Activated T-cell treated with anti-CD3 and anti-CD28 coated beads, Interleukin-2, amount 50 U/mL, for 1 hour (primary cell): Measurements from ENCODE around the gene SPATA31A5.
"Not testable (repeated sequence)": the region's sequence is repeated elsewhere in the genome, so short reads cannot be mapped to it uniquely, and the experiment has no call there.

ENCODE experiments used
- DNase-seq: peaks from one replicate; pipeline ENCODE4 v3.0.0-alpha.2; 2020

Gene SPATA31A5

DNA sequence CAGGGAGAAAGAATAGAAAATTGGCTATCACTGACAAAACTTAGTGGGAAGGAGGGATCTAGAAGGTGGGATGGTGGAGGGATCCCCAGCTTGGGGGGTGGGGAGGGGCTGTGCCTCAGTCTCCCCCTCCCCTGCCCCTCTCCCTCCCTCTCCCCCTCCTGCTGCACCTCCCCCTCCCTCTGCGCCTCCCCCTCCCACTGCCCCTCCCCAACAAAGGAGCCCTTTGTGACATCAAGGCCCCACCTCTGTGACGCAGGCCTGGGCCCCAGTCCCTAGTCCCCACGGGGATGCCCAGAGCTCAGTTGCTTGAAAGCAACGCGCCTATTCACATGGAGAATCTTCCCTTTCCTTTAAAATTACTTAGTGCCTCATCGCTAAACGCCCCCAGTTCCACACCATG is at the start of gene SPATA31A5:
Gene SPATA31A5, plus strand, starts transcription at position 301 of the 400 bp plus-strand sequence. Its CDS starts 29 bp downstream, at position 330.
- not testable (repeated sequence) for DNase-seq

DNA sequence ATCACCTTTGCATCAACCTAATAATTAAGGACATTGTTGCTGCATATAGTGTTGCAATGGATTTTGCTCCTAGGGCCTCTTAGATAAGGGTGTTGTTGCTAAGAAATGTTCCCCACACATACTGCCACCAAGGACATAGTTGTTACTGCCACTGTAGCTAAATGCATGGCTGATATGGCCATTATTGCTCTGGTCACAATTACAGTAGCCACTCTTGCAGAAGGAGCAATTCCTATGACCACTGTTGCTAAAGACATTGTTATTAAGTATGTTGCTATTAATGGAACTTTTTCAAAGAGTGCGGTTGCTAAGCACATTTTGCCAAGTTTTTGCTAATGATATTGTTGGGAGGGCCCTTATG is 48.8 kb downstream of the SPATA31A5 start:
- DNase-seq, result not testable (repeated sequence)

DNA sequence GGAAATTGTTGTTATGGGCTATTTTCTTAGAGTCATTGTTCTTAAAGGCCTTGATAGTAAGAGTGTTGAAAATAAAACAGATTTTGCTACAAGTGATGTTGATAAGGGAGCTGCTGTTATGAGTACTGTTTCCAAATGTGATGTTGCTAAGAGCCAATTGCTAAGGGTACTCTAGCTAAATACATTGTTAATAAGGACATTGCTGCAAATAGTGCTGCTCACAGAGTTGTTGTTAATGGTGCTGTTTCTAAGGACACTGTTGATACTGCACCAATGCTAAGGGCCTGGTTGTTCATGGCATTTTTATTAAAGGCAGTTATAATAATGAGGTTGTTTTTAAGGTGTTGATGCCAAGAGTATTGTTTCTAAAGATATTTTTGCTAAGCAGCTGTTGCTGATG is 52.2 kb downstream of the SPATA31A5 start:
- DNase-seq, result not testable (repeated sequence)
